GM12874 (cell line): ENCODE results near the gene DUOX2.

Experiments used
- CTCF ChIP-seq: IDR thresholded peaks from 2 replicates; pipeline ENCODE4 v1.5.1; 2011; ENCODE audit warnings: low read depth, mild to moderate bottlenecking, control low read depth, low read length, moderate library complexity; ENCODE audit not compliant: insufficient read depth

The DUOX2 gene

GRCh38 chr15:45091576-45091975, 22.4 kb downstream of the DUOX2 start:
- no peak for TF ChIP-seq CTCF

- no peak for TF ChIP-seq CTCF
Observed at GRCh38 chr15:45091161-45091560, 22.8 kb downstream of the DUOX2 start.

- TF ChIP-seq CTCF, result no peak
Observed at GRCh38 chr15:45089712-45090373, 24.1 kb downstream of the DUOX2 start.

GRCh38 chr15:45088801-45089711, 24.9 kb downstream of the DUOX2 start:
- TF ChIP-seq CTCF, result no peak

- TF ChIP-seq CTCF, result peak; percentile 15; the same call in 1 of the 2 replicates
Observed at GRCh38 chr15:45087513-45087912, 26.5 kb downstream of the DUOX2 start.

- TF ChIP-seq CTCF, result no peak
Observed at GRCh38 chr15:45084163-45084562, 29.8 kb downstream of the DUOX2 start.

GRCh38 chr15:45083223-45083622, 30.7 kb downstream of the DUOX2 start:
- no peak for TF ChIP-seq CTCF
